CD4-positive, alpha-beta T cell treated with Interleukin-15 for 4 hours (primary cell): ENCODE results near the gene AMMECR1.
"Not testable (repeated sequence)": the region's sequence is repeated elsewhere in the genome, so short reads cannot be mapped to it uniquely, and the experiment has no call there.

ENCODE experiments used
- DNase-seq: peaks from one replicate; pipeline ENCODE4 v3.0.0-alpha.2; 2020; ENCODE audit warnings: low spot score

The AMMECR1 gene

GRCh38 chrX:110168585-110168984 is 149.3 kb downstream of the AMMECR1 start:
- DNase-seq: no peak

DNA sequence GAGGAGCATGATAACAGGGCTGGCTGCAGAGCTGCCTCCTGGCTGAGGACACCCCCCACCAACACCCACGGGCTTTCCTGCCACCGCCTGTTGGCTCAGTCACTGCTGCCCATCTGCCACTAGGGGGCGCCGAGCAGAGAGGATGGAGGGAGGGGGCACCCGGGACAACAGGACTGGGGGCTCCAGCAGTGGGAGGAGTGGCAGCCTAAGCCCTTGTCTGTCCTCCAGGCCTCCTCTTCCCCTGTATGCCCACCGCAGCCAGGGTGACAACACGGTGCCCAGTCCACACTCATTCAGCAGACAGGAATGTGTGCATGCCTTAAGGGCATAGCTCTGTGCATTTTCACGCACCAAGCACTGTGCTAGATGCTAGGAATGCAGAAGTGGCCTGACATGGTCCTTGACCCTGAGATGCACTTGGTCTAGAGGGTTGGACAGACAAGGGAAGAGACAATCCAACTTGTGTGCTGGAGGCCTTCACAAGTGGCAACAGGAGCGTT is 149.9 kb downstream of the AMMECR1 start:
- peak; percentile 40 for DNase-seq

DNA sequence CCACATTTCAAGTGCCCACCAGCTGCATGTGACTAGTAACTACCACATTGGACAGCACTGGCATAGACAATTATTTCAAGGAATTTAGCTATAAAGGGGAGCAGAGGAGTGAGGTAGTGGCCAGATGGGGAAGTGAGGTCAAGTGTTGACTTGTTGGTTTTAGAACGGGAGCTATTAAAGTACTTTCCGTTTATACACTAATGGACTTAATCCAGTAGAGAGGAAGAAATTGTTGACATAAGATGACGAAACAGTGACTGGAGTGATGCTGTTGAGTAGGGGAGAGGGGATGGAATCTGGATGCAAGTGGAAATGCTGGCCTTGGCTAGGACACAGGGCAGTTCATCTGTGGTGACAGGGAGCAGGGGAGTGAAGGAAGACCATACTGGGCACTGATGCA is 154.4 kb downstream of the AMMECR1 start:
- DNase-seq: no peak

- no peak for DNase-seq
These were observed 155.0 kb downstream of the AMMECR1 start for GRCh38 chrX:110162867-110163266.

DNA sequence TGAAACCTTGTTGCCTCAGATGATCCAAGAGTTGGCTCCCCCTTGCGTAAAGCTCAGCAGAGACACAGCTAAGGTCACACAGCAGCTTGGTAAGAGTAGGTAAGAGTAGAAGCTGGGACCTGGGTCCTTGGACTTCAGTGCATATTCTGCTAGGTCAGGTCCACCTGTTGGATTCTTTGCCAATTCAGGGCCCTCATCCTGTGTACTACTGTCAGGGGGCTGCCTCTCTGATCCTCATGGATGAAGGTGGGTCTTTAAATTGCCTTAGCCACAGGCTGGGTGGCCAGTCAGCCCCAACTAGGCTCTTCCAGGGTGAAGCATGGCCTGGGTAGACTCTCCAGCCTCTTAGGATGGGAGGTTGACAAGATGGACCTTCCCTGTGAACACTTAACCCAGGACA is 155.8 kb downstream of the AMMECR1 start:
- DNase-seq: no peak

DNA sequence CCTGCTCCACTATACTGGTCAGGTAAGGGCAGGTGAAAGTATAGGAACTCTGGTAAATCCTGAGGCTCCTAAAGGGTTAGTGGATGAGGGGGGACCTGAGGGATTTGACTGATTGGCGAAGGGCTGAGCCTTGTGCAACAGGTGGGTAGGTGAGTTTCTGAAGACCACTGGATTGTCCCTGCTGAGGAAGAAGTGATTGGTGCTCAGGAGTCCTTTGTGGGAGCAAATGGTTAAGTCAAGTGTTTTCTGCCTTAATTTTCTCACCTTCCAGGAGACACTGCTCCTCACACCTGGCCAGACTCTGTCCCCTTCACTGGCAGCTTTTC is 156.6 kb downstream of the AMMECR1 start:
- no peak for DNase-seq

DNA sequence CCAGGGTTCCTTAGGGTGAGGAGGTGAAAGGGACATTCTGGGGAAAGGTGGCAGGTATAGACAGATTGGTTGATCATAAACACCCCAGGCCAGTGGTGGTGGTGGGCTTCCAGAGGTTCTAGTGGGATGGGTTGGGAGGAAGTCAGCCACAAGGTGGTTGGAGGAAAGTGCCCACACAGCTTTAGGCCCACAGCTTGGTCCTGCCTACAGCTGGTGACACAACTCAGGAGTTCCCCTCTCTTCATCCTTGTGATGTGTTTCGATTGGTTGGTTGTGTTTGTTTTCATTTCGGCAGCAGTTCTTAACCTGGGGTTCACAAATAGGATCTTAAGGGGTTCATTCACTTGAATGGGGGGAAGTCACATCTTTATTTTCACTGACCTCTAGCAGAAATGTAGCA is 158.0 kb downstream of the AMMECR1 start:
- no peak for DNase-seq

DNA sequence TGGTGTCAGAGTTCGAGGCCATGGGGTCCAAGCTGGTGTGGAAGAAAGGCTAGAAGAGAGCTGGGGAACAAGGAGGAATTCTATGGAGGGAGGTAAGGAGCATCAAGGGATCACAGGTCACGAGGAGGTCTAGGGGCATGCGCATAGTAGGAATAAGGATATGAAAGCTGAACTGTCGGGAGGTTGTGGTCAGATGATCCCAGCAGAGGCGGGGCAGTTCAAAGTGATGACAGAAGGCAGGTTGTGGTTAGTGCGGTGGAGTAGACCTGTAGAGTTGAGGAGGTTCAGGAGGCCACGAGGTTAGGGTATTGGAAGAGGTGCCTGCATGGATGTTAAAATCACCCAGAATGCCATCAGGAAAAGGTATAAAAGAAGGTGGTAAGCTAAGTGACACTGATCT is 158.7 kb downstream of the AMMECR1 start:
- DNase-seq: no peak

DNA sequence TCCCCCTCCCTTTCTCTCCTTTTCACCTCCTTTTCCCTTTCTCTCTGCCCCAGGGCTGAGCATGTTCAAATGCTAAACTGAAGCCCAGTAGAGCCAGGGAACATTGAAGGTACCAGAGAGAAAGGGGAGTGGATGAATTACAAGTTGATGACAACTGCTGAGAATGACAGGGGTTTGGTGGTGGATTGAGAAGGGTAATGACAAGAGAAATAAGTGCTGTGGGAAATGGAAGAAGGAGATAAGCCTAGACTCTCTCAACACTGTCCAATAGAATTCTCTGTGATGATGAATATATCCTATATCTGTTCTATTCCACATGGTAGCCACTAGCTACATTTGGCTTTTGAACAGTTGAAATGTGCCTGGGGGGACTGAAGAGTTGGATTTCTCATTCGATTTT is 160.4 kb downstream of the AMMECR1 start:
- no peak for DNase-seq

DNA sequence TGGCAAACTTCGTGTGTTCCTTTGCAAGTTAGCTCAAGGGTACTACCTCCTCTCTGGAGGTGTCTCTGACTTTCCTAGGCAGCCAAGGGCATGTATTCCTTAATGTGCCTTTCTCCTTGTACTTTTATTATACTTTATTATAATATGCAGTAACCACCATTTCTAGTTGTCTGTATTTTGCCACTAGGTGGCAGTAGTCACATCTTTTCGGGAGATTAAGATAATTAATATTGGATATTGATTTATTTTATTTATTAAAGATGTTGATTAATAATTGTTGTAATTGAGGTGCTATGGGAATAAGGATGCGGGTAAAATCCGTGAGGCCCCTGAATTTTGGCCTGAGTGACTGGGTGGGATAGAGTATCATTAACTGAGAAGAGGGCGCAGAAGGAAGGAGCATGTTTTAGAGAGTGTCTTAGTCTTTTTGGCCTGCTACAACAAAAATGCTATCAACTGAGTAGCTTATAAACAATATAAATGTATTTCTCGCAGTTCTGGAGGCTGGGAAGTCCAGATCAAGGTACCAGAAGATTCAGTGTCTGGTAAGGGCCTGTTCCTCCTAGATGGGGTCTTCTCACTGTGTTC is 161.6 kb downstream of the AMMECR1 start:
- peak; percentile 26 for DNase-seq

- no peak for DNase-seq
These were observed 162.1 kb downstream of the AMMECR1 start for GRCh38 chrX:110155759-110156158.

- not testable (repeated sequence) for DNase-seq
These were observed 163.6 kb downstream of the AMMECR1 start for GRCh38 chrX:110154328-110154727.

DNA sequence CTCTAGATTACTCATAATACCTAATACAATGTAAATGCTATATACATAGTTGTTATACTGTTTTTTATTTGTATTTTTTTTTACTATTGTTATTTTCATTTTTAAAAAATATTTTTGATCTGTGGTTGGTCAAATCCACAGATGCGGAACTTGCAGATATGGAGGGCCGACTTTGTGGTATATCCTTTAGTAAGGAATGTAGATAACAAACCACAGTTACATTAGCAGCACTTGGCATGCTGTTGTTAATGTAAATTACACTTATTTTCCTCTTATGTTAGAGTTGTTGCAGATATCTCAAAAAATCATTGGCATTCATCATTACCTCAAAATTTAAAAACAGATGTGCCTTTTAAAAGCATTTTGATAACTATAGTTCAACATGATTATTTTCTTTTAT is 164.0 kb downstream of the AMMECR1 start:
- no peak for DNase-seq

DNA sequence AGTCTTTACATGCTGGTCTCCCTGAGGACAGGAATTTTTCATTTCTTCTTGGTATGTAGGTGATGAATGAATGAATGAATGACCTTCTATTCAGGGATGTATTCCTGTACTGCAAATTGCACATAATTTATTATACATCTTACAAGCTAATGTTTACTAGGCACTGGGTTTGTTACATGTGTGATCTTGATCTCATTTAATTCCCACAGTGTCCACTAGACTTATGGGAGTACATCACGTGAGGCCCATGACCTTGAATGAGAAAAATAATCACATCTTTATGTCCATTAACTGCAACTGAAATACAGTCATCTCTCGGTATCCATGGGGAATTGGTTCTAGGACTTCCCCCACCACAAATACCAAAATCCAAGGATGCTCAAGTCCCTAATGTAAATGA is 164.6 kb downstream of the AMMECR1 start:
- no peak for DNase-seq

DNA sequence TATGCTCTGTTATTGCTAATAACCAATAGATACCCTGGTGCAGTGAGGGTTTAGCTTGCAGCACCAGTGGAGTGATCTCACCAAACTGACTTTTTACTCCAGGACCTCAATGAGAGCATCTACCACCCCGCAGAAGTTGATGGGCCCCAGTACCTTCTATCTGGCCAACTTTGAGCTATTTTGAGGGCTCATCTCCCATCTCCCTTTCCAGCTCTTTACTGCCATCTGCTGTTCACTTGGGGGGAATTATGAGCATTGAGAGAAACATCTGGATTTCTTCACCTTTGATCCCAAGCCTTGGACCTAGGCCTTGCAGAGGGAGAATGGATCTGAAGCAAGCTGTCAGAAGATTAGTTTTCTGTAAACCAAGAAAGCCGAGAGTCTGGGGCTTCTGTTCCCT is 171.4 kb downstream of the AMMECR1 start:
- peak; percentile 40 for DNase-seq

- DNase-seq: peak; percentile 21
These were observed 172.0 kb downstream of the AMMECR1 start for GRCh38 chrX:110145854-110146253.

- DNase-seq: no peak
These were observed 172.6 kb downstream of the AMMECR1 start for GRCh38 chrX:110145311-110145710.
